Stimulated activated CD8-positive, alpha-beta memory T cell treated with anti-CD3 and anti-CD28 coated beads, Interleukin-2, amount 100 ng/mL, for 1 hour (primary cell): ENCODE data around the gene TM9SF4.
"Not testable (repeated sequence)": the region's sequence is repeated elsewhere in the genome, so short reads cannot be mapped to it uniquely, and the experiment has no call there.

ENCODE experiments used
- DNase-seq, 2 donors: peaks; one replicate each; pipeline ENCODE4 v3.0.0-alpha.2; 2020; ENCODE audit warnings: low read depth in 2 of 2

Gene TM9SF4

DNA sequence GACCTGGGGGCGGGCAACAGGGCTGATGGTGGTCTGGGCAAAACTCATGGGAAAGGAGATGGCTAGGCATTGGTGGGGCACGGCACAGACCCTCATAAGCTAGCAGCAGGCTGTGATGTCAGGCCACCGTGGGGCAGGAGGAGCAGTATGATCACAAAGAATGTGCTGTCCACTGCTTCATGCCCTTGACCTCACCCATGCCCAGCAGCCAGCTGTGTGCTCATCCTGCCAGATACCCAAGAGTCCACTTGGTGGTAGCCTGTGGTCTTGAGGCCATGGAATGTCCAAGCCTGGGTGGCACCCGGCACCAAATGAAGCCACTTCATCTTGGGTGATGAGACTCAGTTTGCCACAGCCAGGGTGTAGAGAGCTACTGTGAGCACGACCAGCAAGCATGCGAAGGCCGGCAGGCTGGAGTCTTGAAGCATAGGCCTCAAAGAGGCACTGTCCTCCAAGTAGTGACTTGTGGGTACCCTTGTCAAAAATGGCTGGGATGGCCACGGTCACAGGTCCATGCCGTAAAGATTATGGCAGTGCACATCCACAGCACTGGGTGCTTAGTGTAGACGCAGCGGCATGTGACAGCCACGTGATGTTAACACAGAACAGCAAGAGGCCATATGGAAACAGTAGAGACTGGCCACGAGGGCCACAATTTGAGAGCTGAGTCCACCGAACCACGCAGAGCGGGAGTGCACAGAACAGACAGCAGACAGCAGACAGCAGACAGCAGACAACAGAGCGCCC is 79.0 kb downstream of the TM9SF4 start:
- DNase-seq: no peak

DNA sequence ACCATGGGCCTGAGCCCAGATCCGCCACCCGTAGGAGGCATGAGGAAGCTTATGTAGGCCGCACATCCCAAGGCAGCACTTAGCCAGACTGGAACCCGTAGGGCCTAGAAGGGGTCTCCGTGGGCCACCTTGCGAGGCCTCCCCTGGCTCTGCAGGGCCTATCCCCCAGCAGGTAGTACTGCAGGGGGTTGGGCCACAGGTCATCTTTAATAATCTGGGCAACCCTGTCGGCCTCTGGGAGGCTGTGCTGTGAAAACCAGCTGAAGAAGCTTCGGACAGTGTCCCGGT is 79.6 kb downstream of the TM9SF4 start:
- DNase-seq: no peak

DNA sequence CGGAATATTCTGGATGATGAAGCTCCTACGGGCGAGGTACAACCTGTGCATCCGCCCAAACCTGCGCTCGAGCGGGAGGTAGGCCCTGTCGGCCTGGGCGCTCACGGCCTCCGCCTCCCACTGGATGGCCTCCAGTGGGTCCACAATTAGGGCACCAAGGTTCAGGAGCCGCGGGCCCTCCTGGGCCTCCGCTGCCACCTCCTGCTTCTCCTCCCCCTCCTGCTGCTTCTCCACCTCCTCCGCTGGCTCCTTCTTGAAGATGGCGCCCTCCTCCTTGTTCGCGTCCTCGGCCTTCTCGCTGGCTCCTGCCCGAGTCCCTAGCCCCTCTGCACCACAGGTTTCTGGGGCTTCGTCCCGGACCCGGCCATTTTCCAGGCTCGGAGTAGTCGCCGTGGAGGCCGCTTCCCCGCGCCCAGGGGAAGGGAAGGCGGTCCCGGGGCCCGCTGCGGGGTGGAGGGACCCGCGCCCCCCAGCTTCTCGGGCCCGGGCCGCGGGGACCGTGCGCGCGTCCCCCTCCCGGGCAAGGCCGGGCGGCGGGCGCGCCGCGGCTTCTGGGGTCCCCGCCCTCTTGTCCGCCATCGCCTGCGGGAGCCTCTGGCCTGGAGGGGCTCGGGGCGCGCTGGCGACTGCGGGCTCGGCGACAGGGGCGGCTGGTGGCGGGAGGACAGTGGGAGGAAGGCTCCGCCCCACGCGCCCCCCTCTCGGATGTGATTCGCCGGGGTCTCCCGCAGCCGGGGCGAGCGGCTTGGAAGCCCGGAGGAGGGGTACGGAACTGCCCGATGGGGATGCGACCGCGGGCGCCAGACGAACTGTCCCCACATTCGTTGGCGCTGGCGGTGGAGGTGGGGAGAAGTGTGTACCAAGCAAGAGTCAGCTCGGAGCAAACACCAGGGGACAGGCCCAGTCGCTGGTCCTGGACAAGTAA is 80.4 kb downstream of the TM9SF4 start:
- DNase-seq: peak in 1 of 2 donors; percentile 8

DNA sequence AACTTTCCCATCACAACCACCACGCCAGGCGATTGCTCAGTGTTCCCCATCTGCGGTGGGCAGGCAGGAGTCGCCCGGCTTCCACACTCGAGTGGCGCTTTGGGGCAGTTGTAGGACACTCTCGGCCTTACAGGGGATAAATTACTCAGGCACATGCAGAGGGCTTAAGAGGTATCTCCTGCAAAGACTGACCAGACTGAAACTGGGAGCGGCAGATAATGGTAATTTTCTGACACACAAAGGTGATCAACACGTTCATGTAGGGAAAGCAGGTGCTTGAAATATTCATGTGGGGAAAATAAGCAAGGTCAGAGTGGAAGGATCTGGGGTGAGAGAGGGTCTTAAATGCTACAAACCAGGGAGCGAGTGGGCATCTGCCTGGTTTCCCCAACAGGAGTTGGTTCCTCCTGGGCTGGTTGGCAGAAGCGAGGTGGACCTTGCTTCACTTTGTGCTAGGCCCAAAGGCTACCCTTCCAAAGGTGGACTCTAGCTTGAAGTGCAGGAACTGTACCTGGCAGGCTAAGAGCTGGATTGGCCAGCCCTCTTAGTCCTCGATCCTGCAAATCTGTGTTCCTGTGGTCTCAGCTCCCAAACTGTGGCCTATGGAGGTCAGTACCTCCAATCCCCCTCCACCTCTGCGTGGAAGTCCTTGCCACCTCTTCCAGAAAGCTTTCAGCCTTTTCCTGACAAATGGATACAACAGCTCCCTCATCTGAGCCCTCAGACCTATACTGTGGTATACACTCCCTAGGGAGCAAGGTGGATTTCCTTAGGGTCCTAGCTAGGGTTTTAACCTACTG is 81.3 kb downstream of the TM9SF4 start:
- no peak for DNase-seq

DNA sequence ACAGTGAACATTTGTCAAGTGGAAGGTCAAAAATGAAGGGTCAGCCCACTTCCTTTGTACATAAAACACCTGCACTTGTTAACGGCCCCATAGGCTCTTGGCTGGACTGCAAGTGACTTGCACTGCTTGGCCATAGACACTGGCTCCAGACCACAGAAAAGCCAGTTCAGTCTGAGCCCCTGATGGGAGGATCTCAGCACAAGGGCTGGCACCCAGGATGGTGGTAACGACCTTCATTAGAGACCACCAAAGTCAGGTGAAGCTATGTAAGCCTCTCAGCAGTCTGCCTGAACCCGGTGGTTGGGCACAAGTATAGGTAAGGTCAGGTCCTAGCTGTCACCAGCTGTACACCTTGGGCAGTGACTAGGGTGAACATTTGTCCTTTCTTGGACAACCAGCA is 81.9 kb downstream of the TM9SF4 start:
- DNase-seq: no peak

DNA sequence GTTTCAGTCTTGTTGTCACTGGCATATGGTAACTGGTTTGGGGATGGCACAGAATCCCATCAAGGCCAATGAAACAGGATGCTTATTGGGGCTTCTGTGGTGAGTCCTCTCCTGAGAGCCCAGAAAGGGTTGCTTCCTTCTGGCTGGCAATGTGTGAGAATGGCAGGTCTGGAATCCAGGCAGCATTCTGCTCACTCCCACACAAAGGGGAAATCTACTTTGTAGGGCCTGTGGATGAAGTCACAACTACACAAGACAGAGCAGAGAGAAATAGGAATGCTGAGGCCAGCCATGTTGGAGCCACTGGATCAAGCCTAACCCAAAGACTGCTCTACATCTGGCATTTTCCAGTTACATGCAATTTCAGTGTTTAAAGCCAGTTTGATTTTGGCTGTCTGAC is 82.4 kb downstream of the TM9SF4 start:
- DNase-seq: no peak

DNA sequence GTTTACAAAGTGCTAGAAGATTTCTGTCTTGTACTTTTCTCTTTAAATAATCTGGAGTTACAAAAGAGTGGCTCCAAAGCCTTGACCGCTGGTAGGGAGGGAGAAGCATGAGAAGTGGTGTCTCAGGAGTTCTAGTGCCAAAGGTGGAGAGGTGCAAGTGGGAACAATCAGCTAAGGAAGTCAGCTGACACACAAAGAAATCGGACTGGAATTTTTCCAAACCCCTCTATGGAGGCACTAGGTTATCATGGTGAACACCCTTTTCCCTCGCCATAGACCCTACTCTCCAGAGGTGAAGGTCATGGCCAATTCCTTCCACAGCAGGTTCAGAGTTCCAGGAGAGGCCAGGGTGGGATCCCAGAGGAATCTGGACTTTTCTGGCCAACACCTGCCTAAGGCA is 83.2 kb downstream of the TM9SF4 start:
- no peak for DNase-seq

DNA sequence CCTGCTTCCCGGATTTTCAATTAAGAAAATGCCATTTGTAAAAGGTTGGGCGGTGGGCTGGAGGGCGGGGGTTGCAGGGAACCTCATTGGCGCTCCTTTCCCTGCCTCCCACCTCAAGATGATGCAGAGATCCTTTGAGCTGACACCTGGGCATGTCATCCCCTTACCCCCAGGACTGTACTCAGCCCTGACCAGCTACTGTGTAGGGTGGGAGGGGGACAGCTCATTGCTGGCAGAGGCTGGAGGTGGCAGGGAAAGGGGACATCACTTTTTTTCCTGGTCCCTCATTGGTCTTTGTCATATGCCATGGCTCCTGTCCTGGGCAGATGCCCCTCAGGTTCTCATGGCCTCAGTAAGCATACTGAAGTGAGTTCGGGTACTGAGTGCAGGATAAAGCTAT is 83.8 kb downstream of the TM9SF4 start:
- not testable (repeated sequence) for DNase-seq

DNA sequence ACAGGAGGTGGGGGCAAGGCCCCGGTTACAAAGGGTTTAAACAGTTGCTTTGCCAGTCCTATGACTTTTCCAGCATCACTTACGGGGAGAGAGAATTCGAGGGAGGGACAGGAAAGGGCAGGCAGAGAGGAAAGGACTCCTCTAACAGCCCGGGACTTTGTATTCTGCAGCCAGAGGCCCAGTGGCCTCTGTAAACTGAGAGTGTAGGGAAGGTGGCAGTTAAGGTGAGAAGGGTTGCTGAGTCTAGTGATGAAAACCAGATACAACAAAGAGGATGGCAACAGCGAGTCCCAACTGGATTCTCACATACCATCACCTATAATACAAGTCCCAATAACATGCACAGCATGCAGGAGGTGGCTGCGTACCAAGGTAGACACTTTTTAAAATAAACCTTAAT is 84.5 kb downstream of the TM9SF4 start:
- no peak for DNase-seq

DNA sequence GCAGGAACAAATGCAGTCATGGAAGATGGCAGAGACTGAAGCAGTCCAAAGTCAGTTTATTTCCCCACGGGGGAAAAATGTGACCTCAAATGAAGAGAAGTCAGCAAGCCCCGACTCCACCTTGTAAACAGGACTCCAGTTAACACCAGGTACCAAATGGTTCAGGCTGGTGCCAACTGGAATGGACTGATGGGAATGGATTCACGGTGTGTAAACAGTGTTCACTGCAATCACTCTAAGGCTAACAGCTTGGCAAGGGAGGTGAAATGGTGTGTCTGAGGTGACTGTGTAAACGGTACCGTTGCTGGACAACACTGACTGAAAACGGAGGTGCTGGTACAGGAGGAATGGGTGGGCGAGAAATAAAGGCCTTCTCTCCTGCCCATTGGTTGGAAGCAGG is 86.1 kb downstream of the TM9SF4 start:
- DNase-seq: no peak

DNA sequence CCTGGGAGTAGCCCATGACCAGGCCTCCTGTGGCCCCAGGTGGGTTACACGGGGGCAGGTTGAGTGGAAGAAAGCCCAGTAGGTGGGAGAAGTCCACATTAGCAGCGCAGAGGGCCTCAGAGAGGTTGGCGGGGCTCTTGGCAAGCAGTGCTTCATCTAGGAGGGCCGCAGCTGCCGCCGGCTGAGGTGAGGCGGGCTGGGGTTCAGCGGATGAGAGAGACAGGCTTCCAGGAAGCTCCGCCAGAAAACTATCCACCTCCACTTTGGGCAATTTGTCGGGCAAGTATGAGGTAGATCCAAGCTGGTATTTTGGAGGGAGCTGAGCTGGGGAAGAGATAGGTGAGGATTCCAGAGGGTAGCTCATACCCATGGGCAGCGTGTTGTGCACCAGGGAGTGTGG is 87.1 kb downstream of the TM9SF4 start:
- not testable (repeated sequence) for DNase-seq

DNA sequence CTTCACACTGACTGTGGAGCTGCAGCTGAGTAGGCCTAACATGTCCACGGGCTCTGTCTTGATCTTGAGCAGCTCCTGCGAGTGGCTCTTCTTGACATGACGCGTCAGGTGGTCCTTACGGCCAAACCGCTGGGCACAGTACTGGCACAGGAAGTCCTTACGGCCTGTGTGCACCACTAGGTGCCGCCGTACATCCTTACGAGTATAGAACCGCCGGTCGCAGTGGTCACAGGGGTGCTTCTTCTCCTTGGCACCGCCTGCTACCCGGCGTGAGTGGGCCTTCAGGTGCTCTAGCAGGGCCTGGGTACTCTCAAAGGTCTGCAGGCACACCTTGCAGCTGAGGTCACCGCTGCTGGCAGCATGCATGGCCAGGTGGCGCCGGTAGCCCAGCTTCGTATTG is 87.6 kb downstream of the TM9SF4 start:
- not testable (repeated sequence) for DNase-seq

DNA sequence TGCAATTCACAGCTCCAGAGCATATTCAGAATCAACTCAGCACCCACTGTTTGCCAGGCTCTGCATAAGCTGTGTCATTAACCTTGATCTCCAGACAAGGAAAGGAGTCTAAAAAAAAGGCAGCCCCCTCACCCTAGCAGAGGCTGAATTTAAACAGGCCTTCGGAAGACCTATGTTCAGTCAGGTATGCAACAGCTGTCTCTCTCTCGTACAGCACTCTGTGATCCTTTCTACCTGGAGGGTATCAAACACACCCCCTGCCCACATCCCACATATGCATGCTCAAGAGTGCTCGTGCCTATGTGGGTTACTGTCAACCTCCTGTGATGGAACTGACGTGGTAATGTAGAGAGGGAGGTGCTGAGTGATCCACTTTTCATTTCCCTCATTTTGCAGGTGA is 89.5 kb downstream of the TM9SF4 start:
- no peak for DNase-seq

DNA sequence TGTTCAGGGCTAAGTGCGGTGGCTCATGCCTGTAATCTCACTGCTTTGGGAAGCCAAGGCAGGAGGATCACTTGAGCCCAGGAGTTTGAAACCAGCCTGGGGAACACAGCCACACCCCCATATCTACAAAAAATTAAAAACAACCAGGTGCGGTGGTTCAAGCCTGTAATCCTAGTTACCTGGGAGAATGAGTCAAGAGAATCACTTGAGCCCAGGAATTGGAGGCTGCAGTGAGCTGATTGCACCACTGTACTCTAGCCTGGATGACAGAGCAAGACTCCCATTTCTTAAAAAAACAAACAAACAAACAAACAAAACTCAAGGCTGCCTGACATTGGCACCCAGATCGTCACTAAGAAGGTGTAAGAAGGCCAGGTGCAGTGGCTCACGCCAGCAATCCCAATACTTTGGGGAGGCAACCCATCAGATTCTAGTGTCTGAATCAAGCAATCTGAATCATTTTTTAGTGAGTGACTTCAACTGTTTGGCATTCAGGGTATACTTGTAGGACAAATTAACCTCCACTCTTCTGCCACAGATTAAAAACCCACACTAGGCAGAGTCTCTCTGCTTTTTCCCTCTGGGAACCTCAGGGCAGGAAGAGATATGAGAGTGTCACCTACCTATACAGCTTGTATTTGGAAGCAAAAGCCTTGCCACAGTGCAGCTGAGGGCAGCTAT is 91.9 kb downstream of the TM9SF4 start:
- no peak for DNase-seq

DNA sequence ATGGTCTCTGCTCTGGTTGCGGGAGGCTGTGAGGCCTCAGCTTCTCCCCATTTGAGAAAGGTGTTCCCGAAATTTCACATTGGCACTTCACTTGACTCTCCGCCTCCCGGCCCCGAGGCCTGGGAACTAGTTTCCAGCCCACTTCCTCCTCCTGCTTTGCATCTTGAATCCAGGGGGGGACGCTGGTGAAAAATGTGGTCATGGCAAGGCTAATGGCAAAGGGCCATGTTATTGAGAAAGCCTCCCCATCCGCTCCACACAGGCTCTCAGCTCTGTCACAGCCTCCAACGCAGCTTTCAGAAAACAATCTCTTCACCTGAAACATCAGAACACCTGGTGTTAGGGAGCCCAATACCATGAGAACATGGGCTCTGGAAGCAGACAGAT is 92.5 kb downstream of the TM9SF4 start:
- DNase-seq: no peak

DNA sequence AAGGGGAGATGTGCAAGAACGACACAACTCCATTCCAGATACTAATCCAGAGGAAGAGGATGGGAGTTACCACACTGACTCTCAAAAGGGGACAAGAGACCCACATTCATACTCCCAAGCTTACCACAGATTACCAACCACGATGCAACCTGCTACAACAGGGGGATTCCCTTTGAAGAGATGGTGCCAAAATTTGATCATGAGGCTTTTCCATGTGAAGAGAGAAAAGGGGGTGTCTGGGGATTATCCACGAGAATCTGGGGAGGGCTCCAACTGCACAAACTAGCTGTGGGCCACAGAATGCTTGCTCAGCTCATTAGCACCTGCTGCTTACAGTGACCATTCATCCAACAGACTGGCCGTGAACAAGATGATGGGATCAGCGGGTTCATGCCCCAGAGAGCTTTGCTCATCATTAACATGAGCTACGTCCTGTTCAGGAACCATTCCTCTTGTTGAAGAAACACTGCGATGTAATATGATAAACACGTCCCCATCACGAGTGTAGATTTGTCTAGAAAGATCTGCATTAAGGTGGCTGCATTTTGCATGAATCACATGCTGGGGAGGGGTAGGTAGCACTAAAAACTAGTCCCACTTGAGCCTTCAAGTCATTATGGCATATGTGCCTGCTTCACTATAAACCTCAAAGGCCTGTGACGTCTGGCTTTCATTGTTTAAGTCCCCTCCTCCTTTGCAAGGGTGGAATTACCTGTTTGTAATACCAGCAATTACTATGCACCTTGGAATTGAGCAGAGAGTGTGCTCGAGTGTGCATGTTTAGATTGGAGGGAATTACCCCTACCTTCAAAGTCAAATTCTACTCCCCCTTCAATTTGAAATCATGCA is 94.1 kb downstream of the TM9SF4 start:
- no peak for DNase-seq

DNA sequence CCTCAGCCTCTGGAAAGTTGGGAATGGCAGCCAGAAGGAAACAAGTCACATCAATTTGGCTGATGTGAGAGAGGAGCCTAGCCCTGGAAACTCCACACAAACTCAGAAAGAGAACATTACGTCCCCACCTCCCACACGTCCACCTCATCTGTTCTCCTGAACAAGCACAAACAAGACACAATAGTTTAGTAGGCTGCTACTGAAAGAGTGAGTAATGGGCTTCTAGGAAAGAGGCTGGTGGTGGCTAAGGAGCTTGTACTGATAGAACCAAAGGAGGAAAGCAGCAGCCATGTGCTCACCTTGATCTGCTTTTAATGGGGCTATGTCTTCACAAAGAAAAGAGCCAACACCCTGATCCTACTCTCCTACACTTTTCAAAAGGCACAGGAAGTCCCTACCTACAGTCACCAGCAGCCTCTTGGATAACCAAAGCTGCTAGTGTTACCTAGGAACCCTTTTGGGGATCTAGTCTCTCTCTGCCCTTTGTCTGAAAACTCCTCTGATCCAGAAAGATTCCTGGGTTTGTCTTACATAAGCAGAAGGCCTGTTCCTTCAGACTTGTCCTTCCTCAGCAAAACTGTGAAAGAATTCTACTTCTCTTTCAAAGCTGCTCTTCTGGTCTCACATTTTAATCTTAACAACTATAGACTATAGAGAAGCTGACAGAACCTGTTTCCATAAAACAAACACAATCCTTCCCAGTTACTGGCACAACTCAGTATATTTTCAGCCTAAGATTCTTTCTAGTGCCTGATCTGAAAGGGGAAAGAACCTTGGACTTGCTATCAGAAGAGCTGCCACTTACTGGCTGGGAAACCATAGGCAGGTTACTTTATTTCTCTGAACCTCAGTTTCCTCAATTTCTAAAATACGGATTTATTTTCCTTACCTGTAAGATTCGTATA is 94.9 kb downstream of the TM9SF4 start:
- no peak for DNase-seq

DNA sequence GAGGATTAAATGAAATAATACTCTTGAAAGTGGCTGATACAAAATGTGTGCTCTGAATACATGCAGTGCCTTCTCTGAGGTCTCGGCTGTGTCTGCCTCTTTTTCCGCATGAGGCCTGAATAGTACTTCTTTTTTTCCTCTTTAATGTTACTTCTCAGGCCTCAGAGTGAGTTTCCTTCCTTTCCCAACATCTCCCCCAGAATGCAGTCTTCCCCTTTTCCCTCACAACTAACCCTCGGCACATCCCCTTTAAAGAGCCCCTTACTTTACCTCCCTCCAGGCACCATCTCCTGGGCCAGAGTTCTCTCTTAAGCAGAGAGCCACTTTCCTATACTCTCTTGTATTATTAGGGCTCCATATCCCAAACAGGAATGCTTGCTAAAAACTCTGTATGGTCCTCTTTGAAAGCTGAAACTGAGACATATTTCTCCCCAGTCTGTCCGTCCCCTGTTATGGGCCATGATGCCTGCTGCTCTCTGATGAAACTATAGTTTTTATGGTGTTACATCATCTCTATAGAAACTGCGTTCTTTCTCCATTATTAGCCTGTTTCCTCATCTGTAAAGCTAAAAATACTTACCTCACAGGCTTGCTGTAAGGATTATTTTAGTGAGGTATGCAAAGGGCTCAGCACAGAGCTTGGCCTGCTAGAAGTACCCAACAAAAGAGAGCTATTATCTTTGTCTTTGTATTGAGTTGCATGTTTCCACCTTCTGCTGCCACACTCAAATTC is 95.8 kb downstream of the TM9SF4 start:
- no peak for DNase-seq
